ENCODE results near the gene AHDC1.

DNA sequence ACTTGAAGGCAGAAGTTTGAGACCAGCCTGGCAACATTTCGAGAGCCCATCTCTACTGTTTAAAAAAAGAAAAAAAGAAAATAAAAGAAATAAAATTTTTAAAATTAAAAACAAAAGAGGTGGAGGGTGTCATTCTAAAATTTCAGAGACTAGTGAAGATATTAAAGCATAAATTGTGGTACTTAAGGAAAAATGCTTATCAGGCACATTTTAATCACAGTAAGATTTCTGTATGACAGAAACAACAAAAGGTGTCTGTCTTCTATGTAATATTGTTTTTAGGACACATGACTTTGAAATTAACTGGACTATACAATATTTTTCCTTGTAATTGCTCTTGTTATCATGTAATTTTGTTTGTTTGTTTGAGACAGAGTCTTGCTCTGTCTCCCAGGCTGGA is 118.6 kb downstream of the AHDC1 start:
- TF ChIP-seq, protein P1, sequence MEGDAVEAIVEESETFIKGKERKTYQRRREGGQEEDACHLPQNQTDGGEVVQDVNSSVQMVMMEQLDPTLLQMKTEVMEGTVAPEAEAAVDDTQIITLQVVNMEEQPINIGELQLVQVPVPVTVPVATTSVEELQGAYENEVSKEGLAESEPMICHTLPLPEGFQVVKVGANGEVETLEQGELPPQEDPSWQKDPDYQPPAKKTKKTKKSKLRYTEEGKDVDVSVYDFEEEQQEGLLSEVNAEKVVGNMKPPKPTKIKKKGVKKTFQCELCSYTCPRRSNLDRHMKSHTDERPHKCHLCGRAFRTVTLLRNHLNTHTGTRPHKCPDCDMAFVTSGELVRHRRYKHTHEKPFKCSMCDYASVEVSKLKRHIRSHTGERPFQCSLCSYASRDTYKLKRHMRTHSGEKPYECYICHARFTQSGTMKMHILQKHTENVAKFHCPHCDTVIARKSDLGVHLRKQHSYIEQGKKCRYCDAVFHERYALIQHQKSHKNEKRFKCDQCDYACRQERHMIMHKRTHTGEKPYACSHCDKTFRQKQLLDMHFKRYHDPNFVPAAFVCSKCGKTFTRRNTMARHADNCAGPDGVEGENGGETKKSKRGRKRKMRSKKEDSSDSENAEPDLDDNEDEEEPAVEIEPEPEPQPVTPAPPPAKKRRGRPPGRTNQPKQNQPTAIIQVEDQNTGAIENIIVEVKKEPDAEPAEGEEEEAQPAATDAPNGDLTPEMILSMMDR (IDR thresholded peaks at IDR 0.05), result no peak
- TF ChIP-seq POLR2A (IDR thresholded peaks at IDR 0.05), result no peak
